GM12872 (cell line): Measurements from ENCODE around the gene GLCCI1.

Experiments
- CTCF ChIP-seq: IDR thresholded peaks from 3 replicates; pipeline ENCODE4 v1.5.1; 2011; ENCODE audit warnings: low read depth, mild to moderate bottlenecking, low read length, moderate library complexity; ENCODE audit not compliant: insufficient read depth

GLCCI1 gene

GRCh38 chr7:7944619-7945282 is 23.8 kb upstream of the GLCCI1 start:
- TF ChIP-seq CTCF = no peak

- no peak for TF ChIP-seq CTCF
Observed at GRCh38 chr7:7946486-7946885, 22.1 kb upstream of the GLCCI1 start.

GRCh38 chr7:7948232-7948631 is 20.4 kb upstream of the GLCCI1 start:
- TF ChIP-seq CTCF = no peak

- no peak for TF ChIP-seq CTCF
Observed at GRCh38 chr7:7953806-7954205, 14.8 kb upstream of the GLCCI1 start.

- no peak for TF ChIP-seq CTCF
Observed at GRCh38 chr7:7956531-7957128, 12.0 kb upstream of the GLCCI1 start.

GRCh38 chr7:7957513-7957912 is 11.1 kb upstream of the GLCCI1 start:
- TF ChIP-seq CTCF = no peak

GRCh38 chr7:7959979-7960670 is 8.5 kb upstream of the GLCCI1 start:
- TF ChIP-seq CTCF = no peak
